Endothelial cell of umbilical vein (primary cell): ENCODE measurements around the gene TMC4. TPM values are rescaled to one million over a fixed set of nuclear protein-coding genes. Genes with fewer than 3 reads are reported as not detected.

Source experiments
- BruUV-seq: library from RNA; stranded (reverse); fragments of 400-500 nt; replicated peaks from 2 replicates; lab custom pipeline; 2021; lab: Mats Ljungman, UMichigan
- CTCF ChIA-PET: fragments of 300-600, 350-600 bp; sonication (Branson Sonifier 250); formaldehyde crosslinking; loops from one replicate; lab custom pipeline; 2021; ENCODE audit warnings: antibody characterized with exemption, inconsistent platforms; lab: Charles Lee
- POLR2A ChIA-PET: fragments of 300-600, 350-600 bp; sonication (Branson Sonifier 250); formaldehyde crosslinking; loops from one replicate; lab custom pipeline; 2021; ENCODE audit warnings: antibody characterized with exemption, inconsistent platforms; lab: Charles Lee
- DNase-seq: peaks from one replicate; pipeline ENCODE4 v3.0.0-alpha.2; 2011; ENCODE audit warnings: low read depth, low spot score
- FAIRE-seq: peaks from 2 replicates; lab custom pipeline; 2011; peaks lifted over from hg19 to GRCh38; lab: Jason Lieb, UNC
- H2AFZ ChIP-seq: 2 replicates; pipeline ENCODE4 v1.6.0; 2012; ENCODE audit warnings: low read depth, low read length, control low read depth, inconsistent platforms
- H3K27ac ChIP-seq: 2 replicates; pipeline ENCODE4 v1.5.1; 2011; ENCODE audit warnings: low read depth, mild to moderate bottlenecking, control low read depth, low read length, moderate library complexity; ENCODE audit not compliant: insufficient read depth
- H3K27me3 ChIP-seq, 2 experiments: 2 replicates each; pipeline versions ENCODE4 v1.6.0 to v1.6.1; 2011; ENCODE audit warnings: low read length in 2 of 2, mixed read lengths in 1 of 2; ENCODE audit not compliant: control insufficient read depth in 2 of 2, insufficient read depth in 2 of 2
- H3K36me3 ChIP-seq, 2 experiments: 2 replicates in 1 of 2; 3 replicates in 1 of 2; pipeline ENCODE4 v1.5.1; 2011; ENCODE audit warnings: low read length in 2 of 2, mild to moderate bottlenecking in 1 of 2, moderate library complexity in 1 of 2; ENCODE audit not compliant: control insufficient read depth in 2 of 2, insufficient read depth in 2 of 2; ENCODE audit errors: extremely low read depth in 1 of 2
- H3K4me1 ChIP-seq: 3 replicates; pipeline ENCODE4 v1.5.1; 2011; ENCODE audit warnings: mild to moderate bottlenecking, low read length; ENCODE audit not compliant: control insufficient read depth, insufficient read depth; ENCODE audit errors: extremely low read depth
- H3K4me2 ChIP-seq: 2 replicates; pipeline ENCODE4 v1.6.1; 2011; ENCODE audit warnings: low read length, control low read depth, mixed read lengths; ENCODE audit not compliant: insufficient read depth
- H3K4me3 ChIP-seq, 3 experiments: fragments of 200-600 bp in 1 of 3; sonication (generic), shearing (Covaris generic) in 1 of 3; replicated peaks in 1 of 3; 2 replicates each; pipeline ENCODE4 v1.5.1; 2011 to 2016; ENCODE audit warnings: control low read depth in 3 of 3, low read length in 3 of 3, mild to moderate bottlenecking in 2 of 3, inconsistent platforms in 1 of 3, low read depth in 1 of 3, moderate library complexity in 1 of 3; ENCODE audit not compliant: insufficient read depth in 1 of 3
- H3K79me2 ChIP-seq: 2 replicates; pipeline ENCODE4 v1.6.0; 2012; ENCODE audit warnings: low read length, inconsistent platforms; ENCODE audit not compliant: control insufficient read depth, insufficient read depth
- H3K9ac ChIP-seq: replicated peaks from 2 replicates; pipeline ENCODE3; 2011; ENCODE audit warnings: low read length, control low read depth; ENCODE audit not compliant: insufficient read depth; ENCODE audit errors: extremely low read depth
- H3K9me1 ChIP-seq: replicated peaks from 3 replicates; pipeline ENCODE4 v1.6.0; 2011; ENCODE audit warnings: mild to moderate bottlenecking, low read length; ENCODE audit not compliant: control insufficient read depth, insufficient read depth; ENCODE audit errors: extremely low read depth
- H3K9me3 ChIP-seq: replicated peaks from 2 replicates; pipeline ENCODE4 v1.5.1; 2012; ENCODE audit warnings: low read length, inconsistent platforms; ENCODE audit not compliant: control insufficient read depth, insufficient read depth
- H4K20me1 ChIP-seq: replicated peaks from 2 replicates; pipeline ENCODE3; 2011; ENCODE audit warnings: mild to moderate bottlenecking, low read length; ENCODE audit not compliant: control insufficient read depth, insufficient read depth; ENCODE audit errors: extremely low read depth
- EZH2 ChIP-seq: IDR thresholded peaks from 2 replicates; pipeline ENCODE4 v1.6.1; 2012; ENCODE audit warnings: borderline replicate concordance, low read depth, mild to moderate bottlenecking, moderate library complexity, low read length, inconsistent platforms; ENCODE audit not compliant: severe bottlenecking
- FOS ChIP-seq: IDR thresholded peaks from 2 replicates; pipeline ENCODE4 v1.6.1; 2011; ENCODE audit warnings: mild to moderate bottlenecking, low read length, moderate library complexity, borderline replicate concordance; ENCODE audit not compliant: insufficient read depth
- GATA2 ChIP-seq: IDR thresholded peaks from 2 replicates; pipeline ENCODE4 v1.7.0; 2011; ENCODE audit warnings: low read depth, mild to moderate bottlenecking, moderate library complexity, mixed read lengths, low read length; ENCODE audit not compliant: insufficient read length, insufficient read depth
- JUN ChIP-seq: IDR thresholded peaks from 2 replicates; pipeline ENCODE4 v1.6.1; 2011; ENCODE audit warnings: borderline replicate concordance, low read depth; ENCODE audit not compliant: insufficient read length, insufficient read depth
- MYC ChIP-seq: IDR thresholded peaks from one replicate; pipeline ENCODE4 v1.6.1; 2011; ENCODE audit warnings: mild to moderate bottlenecking, low read depth, low read length
- POLR2A ChIP-seq: IDR thresholded peaks from 2 replicates; pipeline ENCODE4 v1.6.1; 2012; ENCODE audit warnings: low read depth, mild to moderate bottlenecking, control low read depth, low read length
- POLR2AphosphoS5 ChIP-seq: IDR thresholded peaks from 2 replicates; pipeline ENCODE4 v1.6.1; 2012; ENCODE audit warnings: low read depth, mild to moderate bottlenecking, control low read depth, low read length, moderate library complexity; ENCODE audit not compliant: insufficient read depth
- dilution Hi-C: fragments of 300-500 bp; cut with MboI; formaldehyde crosslinking; loops from one replicate; pipeline ENCODE4 v1.15.0; 2019; ENCODE audit warnings: low sequenced_read_pairs; ENCODE audit not compliant: extremely low pct_ligation_motif_present
- intact Hi-C: fragments of 100-400 bp; cut with micrococcal nuclease; formaldehyde crosslinking; loops from one replicate; pipeline ENCODE4 v1.10.0; 2022
- polyA plus RNA-seq, 4 experiments: library from polyadenylated mRNA; depleted of rRNA in 3 of 4; stranded (reverse) in 3 of 4; unstranded in 1 of 4; fragments of >200 nt; gene quantifications; 2 replicates each; pipeline versions ENCODE4 v1.2.1 to v1.2.3, GENCODE V29; 2011 to 2012; ENCODE audit warnings: missing spikeins in 1 of 4
- total RNA-seq: library from RNA; stranded (reverse); gene quantifications from 2 replicates; pipeline ENCODE4 v1.2.3, GENCODE V29; 2021
- TF ChIP-seq, protein P1 (sequence below): IDR thresholded peaks from 2 replicates; pipeline ENCODE4 v1.6.1; 2011; ENCODE audit not compliant: insufficient read depth, insufficient read length
- TF ChIP-seq, protein P2 (sequence below), 2 donors: IDR thresholded peaks; 1 replicate in 1 of 2; 2 replicates in 1 of 2; pipeline ENCODE4 v1.5.1; 2011; ENCODE audit warnings: low read length in 2 of 2, mild to moderate bottlenecking in 2 of 2, moderate library complexity in 2 of 2, control low read depth in 1 of 2, inconsistent platforms in 1 of 2, low read depth in 1 of 2; ENCODE audit not compliant: insufficient read depth in 1 of 2; ENCODE audit errors: extremely low read depth in 1 of 2

The TMC4 gene
- total and polyA plus RNA-seq, 2 donors (not counting 3 experiments of a cell fraction or from before 2014, with no cell fraction given), result 0.71 to 1.7 TPM

DNA sequence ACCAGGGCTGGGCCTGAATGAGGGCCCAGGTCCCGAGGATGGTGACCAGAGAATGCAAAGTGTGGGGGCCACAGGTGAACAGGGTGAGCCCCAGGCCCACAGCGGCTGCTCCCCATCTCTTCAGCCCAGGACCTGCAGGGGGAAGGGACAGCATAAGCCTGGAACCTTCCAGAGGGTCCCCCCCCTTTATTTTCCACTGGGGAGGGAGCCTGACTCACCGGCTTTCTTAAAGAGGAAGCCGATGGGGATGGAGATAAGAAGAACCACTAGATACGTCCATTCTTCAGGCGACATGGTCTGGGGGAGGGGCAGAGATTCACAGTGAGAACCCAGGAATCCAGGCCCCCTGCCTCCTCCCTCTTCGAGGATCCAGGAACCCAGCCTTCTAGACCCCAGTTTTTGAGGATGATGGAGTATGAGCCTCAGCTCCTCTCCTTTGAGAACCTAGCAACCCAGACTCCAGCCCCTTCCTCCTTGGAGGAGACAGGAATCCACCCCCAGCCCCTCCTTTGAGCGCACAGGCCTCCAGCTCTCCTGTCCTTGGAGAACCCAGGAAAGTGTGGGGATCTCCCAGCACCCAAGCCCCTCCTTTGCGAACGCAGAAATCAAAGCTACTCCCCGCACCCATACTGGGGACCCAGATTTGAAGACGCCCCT is 15.4 kb upstream of the TMC4 start:
- H2AFZ ChIP-seq, result no peak overlapping the region
- TSS peak; percentile 24 for BruUV-seq
- dilution Hi-C loops, result no loop called here

More for the DNA sequence above, 15.4 kb upstream of the TMC4 start:
- peak; percentile 89 for DNase-seq
- peak overlapping the region; percentile 86 for H3K27ac ChIP-seq
- ChIA-PET POLR2A (interaction anchor here (0.6 to 5.2 kb wide), 5 partner anchors 13 to 51 kb away, joined by 3 to 91 read pairs (median 5); partner anchors contain the start of genes CNOT3 and RPS9), CTCF (interaction anchor here (0.6 to 2.2 kb wide), 6 partner anchors 9 to 78 kb away, joined by 3 to 25 read pairs (median 4); no protein-coding TSS in a partner anchor)
- peak overlapping the region; percentile 72 to 87 (median 86) for H3K4me3 ChIP-seq
- peak overlapping the region; percentile 92 for H3K9ac ChIP-seq
- peak overlapping the region; percentile 86 for H3K4me2 ChIP-seq
- H3K4me1 ChIP-seq, result peaks cover 16% of the 10 kb centered on the region
- peaks cover 42% of the 10 kb centered on the region for H3K79me2 ChIP-seq
- peaks cover 7 to 14% of the 10 kb centered on the region in 2 experiments for H3K36me3 ChIP-seq
- no peaks in the 10 kb centered on the region for H3K9me3 ChIP-seq
- no peaks in the 10 kb centered on the region for H3K9me1 ChIP-seq
- peak; percentile 83 for TF ChIP-seq FOS
- TF ChIP-seq POLR2AphosphoS5, result peak; percentile 61
- no peak for TF ChIP-seq MYC
- TF ChIP-seq POLR2A, result peak; percentile 52
- peak; percentile 99 for TF ChIP-seq GATA2
- TF ChIP-seq, protein P1, sequence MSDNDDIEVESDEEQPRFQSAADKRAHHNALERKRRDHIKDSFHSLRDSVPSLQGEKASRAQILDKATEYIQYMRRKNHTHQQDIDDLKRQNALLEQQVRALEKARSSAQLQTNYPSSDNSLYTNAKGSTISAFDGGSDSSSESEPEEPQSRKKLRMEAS, result no peak
- no peak for TF ChIP-seq EZH2
- TF ChIP-seq, protein P2, sequence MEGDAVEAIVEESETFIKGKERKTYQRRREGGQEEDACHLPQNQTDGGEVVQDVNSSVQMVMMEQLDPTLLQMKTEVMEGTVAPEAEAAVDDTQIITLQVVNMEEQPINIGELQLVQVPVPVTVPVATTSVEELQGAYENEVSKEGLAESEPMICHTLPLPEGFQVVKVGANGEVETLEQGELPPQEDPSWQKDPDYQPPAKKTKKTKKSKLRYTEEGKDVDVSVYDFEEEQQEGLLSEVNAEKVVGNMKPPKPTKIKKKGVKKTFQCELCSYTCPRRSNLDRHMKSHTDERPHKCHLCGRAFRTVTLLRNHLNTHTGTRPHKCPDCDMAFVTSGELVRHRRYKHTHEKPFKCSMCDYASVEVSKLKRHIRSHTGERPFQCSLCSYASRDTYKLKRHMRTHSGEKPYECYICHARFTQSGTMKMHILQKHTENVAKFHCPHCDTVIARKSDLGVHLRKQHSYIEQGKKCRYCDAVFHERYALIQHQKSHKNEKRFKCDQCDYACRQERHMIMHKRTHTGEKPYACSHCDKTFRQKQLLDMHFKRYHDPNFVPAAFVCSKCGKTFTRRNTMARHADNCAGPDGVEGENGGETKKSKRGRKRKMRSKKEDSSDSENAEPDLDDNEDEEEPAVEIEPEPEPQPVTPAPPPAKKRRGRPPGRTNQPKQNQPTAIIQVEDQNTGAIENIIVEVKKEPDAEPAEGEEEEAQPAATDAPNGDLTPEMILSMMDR (IDR thresholded peaks at IDR 0.05; ENCODE audit: extremely low read depth in 1 of 2, insufficient read depth in 1 of 2, low read depth in 1 of 2, low read length in 2 of 2), result no peak
- peak; percentile 28 for TF ChIP-seq JUN
- no peaks in the 10 kb centered on the region for H4K20me1 ChIP-seq
- peak; percentile 86 for FAIRE-seq
- intact Hi-C loops, result no loop called here
- H3K27me3 ChIP-seq, result no peaks in the 10 kb centered on the region
